ENCODE data around the gene MEGF9. TPM values are rescaled to one million over a fixed set of nuclear protein-coding genes. Genes with fewer than 3 reads are reported as not detected.
A peak's percentile ranks its signal among the peaks of the same experiment; 100 is the strongest.

Gene MEGF9
- total and polyA plus RNA-seq, 4 donors = 15.5 to 27.4 (median 19.3) TPM

DNA sequence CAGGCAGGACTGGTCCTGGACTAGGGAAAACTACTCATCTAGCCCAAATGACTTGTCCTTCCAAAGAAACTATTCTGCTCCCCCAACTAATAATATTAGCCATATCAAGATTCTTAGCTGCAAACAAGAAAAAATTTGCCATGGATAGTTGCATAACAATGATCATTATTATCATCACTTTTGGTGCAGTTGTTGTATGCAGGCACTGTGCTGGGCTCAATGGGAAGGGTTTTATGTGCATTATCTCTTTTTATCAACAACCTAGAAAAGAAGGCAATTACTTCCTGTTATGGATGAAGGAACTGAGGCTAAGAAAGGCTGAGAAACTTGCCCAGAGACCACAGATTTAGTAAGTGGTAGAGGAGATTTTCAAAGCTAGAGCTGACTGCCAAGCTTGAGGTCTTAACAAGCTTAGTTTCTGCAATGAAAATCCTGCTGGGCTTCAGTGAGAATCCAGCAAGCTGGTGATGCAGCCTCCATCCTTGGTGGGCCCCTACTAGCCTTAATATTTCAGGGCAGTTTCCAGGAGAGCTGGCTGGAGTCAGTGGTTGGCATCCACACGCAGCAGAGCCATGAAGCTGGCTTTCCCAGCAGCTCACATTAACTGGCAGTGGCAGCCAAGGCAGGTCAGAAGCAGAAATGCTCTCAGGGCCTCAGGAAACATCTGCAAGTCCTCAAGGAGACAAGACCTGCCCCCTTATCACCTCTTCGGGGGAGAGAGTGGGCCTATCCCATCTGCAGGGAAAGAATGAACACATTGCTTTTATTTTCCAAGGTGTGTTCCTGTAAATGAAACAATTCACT is 20.5 kb upstream of the MEGF9 start:
- Histone ChIP-seq H3K27me3 (ENCODE audit: control insufficient read depth in 4 of 4, insufficient read depth in 4 of 4, low read length in 3 of 4) (no peaks in the 10 kb centered on the region), H3K27ac (ENCODE audit: low read depth in 1 of 2, low read length in 2 of 2) (peak overlapping the region; percentile 83 to 91), H3K4me1 (ENCODE audit: control insufficient read depth in 4 of 4, insufficient read depth in 4 of 4, low read length in 3 of 4) (peaks cover 15 to 55% (median 43%) of the 10 kb centered on the region in 4 donors), H3K4me3 (ENCODE audit: low read depth in 1 of 3, low read length in 3 of 3) (no peak overlapping the region), H3K9ac (ENCODE audit: low read depth in 1 of 2, low read length in 2 of 2) (no peak overlapping the region), H3K36me3 (ENCODE audit: control insufficient read depth in 4 of 4, insufficient read depth in 3 of 4, low read depth in 1 of 4, low read length in 3 of 4) (no peaks in the 10 kb centered on the region), H3K9me3 (ENCODE audit: control insufficient read depth in 4 of 4, low read length in 3 of 4) (no peaks in the 10 kb centered on the region)
- 26% methylated on average over 2 of the region's 2 CpGs for WGBS
- no peak for DNase-seq (ENCODE audit: low spot score)
- TF ChIP-seq, protein P1, sequence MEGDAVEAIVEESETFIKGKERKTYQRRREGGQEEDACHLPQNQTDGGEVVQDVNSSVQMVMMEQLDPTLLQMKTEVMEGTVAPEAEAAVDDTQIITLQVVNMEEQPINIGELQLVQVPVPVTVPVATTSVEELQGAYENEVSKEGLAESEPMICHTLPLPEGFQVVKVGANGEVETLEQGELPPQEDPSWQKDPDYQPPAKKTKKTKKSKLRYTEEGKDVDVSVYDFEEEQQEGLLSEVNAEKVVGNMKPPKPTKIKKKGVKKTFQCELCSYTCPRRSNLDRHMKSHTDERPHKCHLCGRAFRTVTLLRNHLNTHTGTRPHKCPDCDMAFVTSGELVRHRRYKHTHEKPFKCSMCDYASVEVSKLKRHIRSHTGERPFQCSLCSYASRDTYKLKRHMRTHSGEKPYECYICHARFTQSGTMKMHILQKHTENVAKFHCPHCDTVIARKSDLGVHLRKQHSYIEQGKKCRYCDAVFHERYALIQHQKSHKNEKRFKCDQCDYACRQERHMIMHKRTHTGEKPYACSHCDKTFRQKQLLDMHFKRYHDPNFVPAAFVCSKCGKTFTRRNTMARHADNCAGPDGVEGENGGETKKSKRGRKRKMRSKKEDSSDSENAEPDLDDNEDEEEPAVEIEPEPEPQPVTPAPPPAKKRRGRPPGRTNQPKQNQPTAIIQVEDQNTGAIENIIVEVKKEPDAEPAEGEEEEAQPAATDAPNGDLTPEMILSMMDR (IDR thresholded peaks at IDR 0.05; ENCODE audit: low read depth, low read length, missing input control) = peak; percentile 10
- TF ChIP-seq HNF4A (conservative IDR thresholded peaks at IDR 0.05) = no peak
- TF ChIP-seq, protein P2, sequence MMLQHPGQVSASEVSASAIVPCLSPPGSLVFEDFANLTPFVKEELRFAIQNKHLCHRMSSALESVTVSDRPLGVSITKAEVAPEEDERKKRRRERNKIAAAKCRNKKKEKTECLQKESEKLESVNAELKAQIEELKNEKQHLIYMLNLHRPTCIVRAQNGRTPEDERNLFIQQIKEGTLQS (IDR thresholded peaks at IDR 0.05) = no peak

DNA sequence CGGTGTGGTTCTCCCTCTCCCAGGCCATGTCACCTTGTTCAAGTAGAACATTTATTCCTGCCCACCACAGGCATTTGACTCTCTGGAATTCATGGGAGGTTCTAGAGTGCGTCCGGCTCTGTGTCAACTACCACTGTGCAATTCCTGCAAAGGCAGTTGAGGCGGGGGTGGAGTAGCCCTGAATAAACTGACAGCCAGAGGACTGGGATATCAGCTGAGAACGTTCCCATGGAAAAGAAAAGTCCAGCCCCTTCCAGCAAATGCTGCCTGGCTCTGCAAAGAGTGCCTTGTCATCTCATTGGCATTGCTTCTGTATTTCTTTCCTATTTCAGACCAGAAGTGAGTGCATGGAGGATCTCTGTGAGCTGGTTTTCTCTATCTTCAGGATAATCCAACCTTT is 18.9 kb upstream of the MEGF9 start:
- no peaks in the 10 kb centered on the region for H3K27me3 ChIP-seq (ENCODE audit: control insufficient read depth in 4 of 4, insufficient read depth in 4 of 4, low read length in 3 of 4)
- no peaks in the 10 kb centered on the region for H3K36me3 ChIP-seq (ENCODE audit: control insufficient read depth in 4 of 4, insufficient read depth in 3 of 4, low read depth in 1 of 4, low read length in 3 of 4)
- H3K27ac ChIP-seq (ENCODE audit: low read depth in 1 of 2, low read length in 2 of 2) = peak overlapping the region; percentile 86 to 87
- no peaks in the 10 kb centered on the region for H3K9me3 ChIP-seq (ENCODE audit: control insufficient read depth in 4 of 4, low read length in 3 of 4)
- peaks cover 21 to 59% (median 43%) of the 10 kb centered on the region in 4 donors for H3K4me1 ChIP-seq (ENCODE audit: control insufficient read depth in 4 of 4, insufficient read depth in 4 of 4, low read length in 3 of 4)
- H3K9ac ChIP-seq (ENCODE audit: low read depth in 1 of 2, low read length in 2 of 2) = no peak overlapping the region
- no peak for DNase-seq (ENCODE audit: low spot score)
- H3K4me3 ChIP-seq (ENCODE audit: low read depth in 1 of 3, low read length in 3 of 3) = peak overlapping the region in 1 of 3 donors; percentile 4
- WGBS = 35% methylated on average over 5 of the region's 5 CpGs
- TF ChIP-seq GABPA (IDR thresholded peaks at IDR 0.05 in 1 of 2, conservative IDR thresholded peaks at IDR 0.05 in 1 of 2) (peak in 1 of 2 donors; percentile 43), TAF1 (conservative IDR thresholded peaks at IDR 0.05) (peak; percentile 73), HNF4A (conservative IDR thresholded peaks at IDR 0.05) (peak; percentile 71 to 77), SP1 (IDR thresholded peaks at IDR 0.05) (peak; percentile 94), JUND (IDR thresholded peaks at IDR 0.05) (peak; percentile 67 to 77), RXRA (IDR thresholded peaks at IDR 0.05) (peak; percentile 87 to 93), EGR1 (IDR thresholded peaks at IDR 0.05; ENCODE audit: low read depth in 2 of 2) (peak; percentile 94 to 98), NR2F2 (IDR thresholded peaks at IDR 0.05) (no peak), RAD21 (IDR thresholded peaks at IDR 0.05) (peak; percentile 55 to 60), FOXA2 (IDR thresholded peaks at IDR 0.05) (peak; percentile 85), YY1 (IDR thresholded peaks at IDR 0.05) (peak; percentile 93), HNF4G (IDR thresholded peaks at IDR 0.05) (peak; percentile 49), FOXA1 (IDR thresholded peaks at IDR 0.05) (peak; percentile 84)
- TF ChIP-seq, protein P3, sequence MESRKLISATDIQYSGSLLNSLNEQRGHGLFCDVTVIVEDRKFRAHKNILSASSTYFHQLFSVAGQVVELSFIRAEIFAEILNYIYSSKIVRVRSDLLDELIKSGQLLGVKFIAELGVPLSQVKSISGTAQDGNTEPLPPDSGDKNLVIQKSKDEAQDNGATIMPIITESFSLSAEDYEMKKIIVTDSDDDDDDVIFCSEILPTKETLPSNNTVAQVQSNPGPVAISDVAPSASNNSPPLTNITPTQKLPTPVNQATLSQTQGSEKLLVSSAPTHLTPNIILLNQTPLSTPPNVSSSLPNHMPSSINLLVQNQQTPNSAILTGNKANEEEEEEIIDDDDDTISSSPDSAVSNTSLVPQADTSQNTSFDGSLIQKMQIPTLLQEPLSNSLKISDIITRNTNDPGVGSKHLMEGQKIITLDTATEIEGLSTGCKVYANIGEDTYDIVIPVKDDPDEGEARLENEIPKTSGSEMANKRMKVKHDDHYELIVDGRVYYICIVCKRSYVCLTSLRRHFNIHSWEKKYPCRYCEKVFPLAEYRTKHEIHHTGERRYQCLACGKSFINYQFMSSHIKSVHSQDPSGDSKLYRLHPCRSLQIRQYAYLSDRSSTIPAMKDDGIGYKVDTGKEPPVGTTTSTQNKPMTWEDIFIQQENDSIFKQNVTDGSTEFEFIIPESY (IDR thresholded peaks at IDR 0.05) = peak; percentile 89
- TF ChIP-seq, protein P1 (IDR thresholded peaks at IDR 0.05; ENCODE audit: low read depth, low read length, missing input control) = no peak
- TF ChIP-seq, protein P4, sequence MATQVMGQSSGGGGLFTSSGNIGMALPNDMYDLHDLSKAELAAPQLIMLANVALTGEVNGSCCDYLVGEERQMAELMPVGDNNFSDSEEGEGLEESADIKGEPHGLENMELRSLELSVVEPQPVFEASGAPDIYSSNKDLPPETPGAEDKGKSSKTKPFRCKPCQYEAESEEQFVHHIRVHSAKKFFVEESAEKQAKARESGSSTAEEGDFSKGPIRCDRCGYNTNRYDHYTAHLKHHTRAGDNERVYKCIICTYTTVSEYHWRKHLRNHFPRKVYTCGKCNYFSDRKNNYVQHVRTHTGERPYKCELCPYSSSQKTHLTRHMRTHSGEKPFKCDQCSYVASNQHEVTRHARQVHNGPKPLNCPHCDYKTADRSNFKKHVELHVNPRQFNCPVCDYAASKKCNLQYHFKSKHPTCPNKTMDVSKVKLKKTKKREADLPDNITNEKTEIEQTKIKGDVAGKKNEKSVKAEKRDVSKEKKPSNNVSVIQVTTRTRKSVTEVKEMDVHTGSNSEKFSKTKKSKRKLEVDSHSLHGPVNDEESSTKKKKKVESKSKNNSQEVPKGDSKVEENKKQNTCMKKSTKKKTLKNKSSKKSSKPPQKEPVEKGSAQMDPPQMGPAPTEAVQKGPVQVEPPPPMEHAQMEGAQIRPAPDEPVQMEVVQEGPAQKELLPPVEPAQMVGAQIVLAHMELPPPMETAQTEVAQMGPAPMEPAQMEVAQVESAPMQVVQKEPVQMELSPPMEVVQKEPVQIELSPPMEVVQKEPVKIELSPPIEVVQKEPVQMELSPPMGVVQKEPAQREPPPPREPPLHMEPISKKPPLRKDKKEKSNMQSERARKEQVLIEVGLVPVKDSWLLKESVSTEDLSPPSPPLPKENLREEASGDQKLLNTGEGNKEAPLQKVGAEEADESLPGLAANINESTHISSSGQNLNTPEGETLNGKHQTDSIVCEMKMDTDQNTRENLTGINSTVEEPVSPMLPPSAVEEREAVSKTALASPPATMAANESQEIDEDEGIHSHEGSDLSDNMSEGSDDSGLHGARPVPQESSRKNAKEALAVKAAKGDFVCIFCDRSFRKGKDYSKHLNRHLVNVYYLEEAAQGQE (IDR thresholded peaks at IDR 0.05) = peak; percentile 89
- TF ChIP-seq, protein P2 (IDR thresholded peaks at IDR 0.05) = peak; percentile 65
- TF ChIP-seq, protein P5, sequence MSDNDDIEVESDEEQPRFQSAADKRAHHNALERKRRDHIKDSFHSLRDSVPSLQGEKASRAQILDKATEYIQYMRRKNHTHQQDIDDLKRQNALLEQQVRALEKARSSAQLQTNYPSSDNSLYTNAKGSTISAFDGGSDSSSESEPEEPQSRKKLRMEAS (IDR thresholded peaks at IDR 0.05) = peak; percentile 71
